ENCODE results near the gene LOXL3.

The LOXL3 gene

GRCh38 chr2:74526649-74527230, 27.0 kb downstream of the LOXL3 start:
- DNase-seq, result no peak

DNA sequence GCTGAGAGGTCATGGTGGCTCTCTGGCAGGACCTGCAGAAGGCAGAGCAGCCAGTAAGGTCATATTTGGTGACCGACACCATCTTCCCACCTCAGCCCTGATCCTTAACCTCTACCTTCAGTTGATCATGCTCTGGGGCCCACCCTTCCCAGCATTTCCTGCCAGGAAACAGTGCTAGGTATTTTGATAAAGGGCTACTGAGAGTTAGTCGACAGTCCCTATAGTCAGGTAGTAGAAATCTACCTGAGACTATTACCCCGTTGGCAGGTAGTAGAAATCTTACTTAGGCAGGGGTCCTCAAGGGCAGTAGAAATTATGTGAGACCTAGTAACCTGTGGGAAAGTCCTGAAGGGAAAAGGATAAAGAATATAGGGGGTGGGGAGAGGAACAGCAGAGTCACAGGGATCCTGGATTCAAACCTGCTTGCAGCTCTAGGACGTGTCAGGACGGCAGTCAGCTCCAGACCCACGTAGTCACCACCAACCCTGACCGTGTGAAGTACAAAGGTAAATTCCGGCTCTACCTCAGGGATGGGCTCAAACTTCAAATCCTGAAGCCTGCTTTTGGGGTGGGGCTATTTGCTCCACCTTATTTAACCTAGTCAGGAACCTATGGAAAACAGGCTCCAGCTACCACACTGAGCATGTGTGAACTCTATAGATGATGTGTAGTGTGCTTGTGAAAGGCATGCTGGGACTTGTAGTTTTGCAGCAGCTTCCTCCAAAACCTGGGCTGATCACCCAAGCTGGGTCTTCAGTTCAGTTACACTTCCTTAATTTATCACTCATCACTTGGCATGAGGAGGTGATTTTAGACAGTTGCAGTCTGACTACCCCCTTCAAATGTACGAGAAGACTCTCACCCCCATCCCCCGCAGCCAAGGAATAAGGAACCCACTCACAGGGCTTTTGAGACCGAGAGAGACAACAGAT, 27.8 kb downstream of the LOXL3 start, which contains the start of gene DQX1:
Gene DQX1 (minus strand): TSS at position 515 of the 932 bp plus-strand sequence. CDS start 502 bp downstream, at position 13.
- no peak for DNase-seq

- DNase-seq, result no peak
Observed at GRCh38 chr2:74524955-74525716, 28.6 kb downstream of the LOXL3 start.

DNA sequence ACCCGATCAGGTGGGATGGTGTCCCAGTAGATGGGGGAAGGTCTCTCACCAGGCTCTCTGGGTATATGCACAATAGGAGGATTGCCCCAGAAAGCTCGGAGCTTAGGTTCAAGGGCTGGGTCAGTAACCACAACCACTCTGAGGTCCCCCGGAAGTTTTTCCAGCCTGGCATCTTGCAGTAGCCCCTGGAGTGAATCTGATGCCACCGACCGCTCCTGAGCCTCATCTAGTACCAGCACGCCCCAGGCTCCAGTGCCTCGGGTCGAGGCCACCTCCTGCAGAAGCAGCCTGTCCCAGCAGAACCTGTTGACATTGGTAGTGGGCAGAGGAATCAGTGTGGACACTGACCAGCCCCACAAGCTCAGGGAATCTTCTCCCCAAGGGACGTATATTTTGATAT, 29.7 kb downstream of the LOXL3 start:
- no peak for DNase-seq

DNA sequence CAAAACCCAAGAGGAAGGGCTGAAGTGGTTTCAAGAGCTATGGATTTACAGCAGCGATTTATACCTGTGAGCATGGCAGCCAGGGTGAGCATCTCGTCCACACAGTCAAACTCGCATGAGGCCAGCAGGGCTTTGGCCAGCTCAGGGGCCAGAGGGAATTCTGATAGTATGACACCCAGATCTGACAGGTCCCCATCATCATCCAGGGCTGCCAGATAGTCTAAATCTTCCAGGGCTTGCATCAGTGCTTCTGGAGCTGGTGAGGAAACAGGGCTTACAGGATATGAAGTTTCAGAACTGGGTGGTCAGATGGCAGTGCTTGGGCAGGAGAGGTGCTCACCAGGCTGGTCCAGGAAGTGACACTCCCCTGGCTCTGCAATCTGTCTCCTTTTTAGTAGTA, 31.2 kb downstream of the LOXL3 start:
- no peak for DNase-seq

DNA sequence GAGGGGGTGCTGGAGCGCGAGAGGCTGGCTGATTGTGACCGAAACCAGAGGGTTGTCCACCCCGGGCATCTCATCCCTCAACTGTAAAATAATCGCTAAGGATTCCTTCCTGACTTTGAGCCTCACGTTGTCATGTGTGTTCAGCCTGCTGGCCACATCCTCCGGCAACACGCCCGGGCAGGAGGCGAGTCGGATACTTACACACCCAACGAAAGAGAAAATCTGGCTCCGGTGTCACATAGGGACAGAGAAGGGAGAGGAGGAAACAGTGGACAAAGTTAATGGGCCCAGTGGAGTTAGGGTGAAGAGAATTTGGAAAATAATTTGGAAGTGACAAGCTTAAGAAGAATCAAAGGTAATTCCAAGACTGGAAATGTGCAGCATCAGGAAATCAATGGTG, 37.1 kb downstream of the LOXL3 start:
- DNase-seq, result no peak

DNA sequence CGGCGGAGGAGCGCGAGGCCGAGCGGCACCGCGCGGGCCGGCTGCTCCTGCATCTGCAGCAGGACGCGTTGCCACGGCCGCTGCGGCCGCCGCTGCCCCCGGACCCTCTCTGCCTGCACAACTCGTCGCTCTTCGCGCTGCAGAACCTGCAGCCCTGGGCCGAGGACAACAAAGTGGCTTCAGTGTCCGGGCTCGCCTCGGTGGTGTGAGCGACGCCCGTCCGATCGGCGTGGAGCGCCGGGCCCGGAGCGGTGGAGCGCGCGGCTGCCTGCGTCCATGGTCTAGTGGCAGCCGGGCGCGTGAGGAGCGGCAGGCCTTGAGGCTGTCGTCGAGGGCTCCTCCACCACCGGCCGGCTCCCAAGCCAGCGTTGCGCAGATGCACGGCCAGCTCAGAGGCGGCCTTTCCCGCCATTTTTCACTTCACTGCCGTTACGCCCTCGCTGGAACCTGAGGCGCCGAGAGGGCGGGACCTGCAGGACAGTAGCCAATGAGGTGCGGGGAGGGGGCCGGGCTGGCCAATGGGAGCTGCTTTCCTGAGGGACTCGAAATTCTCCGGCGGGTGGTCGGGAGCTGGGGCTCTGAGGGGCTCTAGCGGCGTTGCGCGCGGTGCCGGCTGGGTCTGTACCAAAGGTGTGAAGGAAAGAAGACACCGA, 37.6 kb downstream of the LOXL3 start:
- no peak for DNase-seq

- DNase-seq, result no peak
Observed at GRCh38 chr2:74515271-74515980, 38.3 kb downstream of the LOXL3 start.

DNA sequence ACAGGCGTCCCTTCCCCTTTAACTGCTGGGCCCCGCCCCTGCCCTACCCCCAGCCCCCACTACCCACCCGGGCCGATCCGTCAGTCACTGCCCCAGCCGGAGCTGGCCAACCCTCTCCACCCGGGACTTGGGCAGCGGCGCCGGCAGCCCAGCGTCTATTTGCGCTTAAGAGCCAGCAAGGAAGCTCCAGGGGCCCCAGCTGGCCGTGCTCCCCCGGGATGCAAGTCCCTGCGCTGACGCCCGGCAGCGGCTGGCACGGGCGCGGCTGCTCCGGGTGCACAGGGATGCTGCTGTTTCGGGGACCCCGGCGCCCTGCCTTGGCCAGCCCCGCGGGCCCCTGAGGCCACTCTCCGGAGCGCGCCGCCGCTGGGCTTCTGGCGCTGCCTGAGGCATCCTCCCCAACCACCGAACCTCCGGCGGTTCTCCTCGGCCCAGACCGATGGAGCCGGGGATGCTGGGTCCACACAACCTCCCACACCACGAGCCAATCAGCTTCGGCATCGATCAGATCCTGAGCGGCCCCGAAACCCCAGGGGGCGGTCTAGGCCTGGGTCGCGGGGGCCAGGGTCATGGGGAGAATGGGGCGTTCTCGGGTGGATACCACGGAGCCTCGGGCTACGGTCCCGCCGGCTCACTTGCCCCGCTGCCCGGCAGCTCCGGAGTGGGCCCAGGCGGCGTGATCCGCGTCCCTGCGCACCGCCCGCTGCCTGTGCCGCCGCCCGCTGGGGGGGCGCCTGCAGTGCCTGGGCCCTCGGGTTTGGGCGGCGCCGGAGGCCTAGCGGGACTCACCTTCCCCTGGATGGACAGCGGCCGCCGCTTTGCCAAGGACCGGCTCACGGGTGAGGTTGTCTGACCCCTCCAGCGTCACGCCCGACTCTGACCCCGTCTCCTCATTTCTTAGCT, 39.1 kb downstream of the LOXL3 start, which contains the start of gene TLX2:
Gene TLX2 (plus strand): TSS at position 83 of the 903 bp plus-strand sequence. CDS start 357 bp downstream, at position 440.
- DNase-seq, result no peak

DNA sequence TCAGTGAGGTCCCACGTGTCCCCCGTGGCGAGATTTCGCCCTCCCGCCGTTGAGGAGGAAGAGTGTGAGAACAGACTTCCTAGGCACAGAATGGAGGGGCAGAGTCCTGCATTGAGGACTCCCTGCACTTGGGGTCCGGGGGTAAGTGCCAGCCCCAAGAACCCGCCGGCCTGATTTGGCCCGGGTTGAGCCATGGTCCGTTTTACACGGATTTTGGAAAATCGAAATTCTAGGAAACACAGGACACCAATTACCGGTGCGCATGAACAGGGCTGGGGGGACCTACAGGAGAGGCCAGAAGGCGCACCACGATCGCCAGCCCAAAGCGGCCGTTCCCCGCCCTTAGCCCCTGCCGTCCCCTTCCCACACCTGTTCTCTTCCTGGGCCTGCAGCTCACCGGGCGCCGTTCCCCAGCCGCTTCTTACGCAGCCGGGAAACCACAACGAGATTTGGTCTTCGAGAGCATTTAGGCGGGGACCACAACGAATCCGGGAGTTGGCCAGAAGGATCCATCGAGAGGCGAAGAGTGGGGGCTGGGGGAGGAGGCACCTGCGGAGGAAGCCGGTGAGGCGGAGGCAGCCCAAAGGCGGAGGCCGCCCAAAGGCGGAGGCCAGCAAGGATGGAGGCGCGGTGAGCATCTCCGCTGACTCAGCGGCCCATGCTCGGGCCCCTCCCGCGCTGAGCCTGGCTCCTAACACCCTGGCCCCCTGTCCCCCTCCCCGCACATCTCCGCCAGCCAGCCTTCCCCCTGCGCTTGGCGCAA, 40.0 kb downstream of the LOXL3 start:
- no peak for DNase-seq

DNA sequence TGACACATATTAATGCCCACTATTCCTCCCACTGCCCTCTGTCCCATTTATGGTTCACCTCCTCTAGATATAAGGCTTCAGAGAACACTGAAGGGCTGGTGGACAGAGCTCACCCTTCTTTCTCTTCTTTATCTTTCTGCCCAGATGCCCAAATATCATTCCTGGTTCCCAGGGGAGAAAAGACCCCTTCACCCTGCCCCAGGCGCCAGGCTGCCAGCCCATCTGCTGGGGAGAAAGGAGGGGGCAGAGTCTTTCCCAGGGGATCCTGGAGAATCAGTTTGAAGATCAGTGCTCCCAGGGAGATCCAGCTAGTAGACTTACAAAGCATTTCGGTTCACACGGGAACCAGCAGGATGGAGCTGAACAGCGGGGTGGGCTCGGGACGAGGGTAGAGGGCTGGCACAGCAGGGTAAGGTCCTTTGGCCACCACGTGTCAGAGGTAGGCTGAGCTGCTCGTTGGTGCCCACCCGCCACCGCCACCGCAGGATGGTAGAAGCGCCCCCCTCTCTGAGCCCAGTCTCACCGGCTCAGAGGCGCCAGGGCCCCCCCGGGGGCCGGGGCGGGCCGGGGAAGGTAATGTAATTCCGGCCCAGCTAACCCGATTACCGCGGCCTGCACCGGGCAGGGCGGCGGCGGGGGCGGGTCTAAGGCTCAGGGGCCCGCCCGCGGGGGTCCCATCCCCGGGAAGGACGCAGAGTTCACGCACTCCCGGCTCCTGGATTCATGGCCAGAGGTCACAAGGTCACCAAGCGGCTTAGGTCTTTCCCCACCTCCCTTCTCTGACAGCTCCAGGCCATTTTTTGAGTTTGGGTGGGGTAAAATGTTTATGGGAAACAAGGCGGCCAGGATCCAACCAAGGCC, 40.8 kb downstream of the LOXL3 start:
- no peak for DNase-seq

DNA sequence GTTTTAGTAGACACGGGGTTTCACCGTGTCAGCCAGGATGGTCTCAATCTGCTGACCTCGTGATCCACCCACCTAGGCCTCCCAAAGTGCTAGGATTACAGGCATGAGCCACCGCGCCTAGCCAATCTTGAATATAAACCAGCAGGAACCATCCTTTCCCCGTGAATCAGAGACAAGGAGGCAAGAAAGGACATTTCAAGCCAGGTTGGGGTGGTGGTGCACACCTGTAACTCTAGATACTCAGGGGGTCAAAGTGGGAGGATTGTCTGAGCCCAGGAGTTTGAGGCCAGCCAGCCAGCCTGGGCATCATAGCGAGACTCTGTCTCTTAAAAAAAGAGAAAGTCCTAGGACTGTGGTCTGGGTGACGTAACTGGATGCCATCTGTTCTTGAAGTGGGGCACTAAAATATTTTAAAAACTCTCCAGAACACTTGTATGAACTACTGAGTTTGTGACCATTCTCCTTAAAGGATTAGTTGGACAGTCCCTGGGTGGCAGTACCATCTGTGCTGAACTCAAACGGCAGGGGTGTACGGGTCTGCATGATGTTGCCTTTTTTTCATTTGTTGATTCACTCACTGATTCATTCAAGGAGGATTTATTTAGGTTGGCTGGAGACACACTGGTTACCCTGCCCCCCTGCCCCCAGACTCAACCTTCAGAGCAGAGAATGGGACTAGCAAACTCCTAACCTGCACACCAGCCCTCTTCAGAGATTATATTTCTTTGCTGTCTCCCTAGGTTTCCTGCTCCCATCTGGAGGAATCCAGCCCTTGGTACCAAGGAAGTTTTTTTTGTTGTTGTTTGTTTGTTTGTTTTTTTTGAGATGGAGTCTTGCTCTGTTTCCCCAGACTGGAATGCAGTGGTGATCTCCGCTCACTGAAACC, 42.4 kb downstream of the LOXL3 start:
- DNase-seq, result no peak

DNA sequence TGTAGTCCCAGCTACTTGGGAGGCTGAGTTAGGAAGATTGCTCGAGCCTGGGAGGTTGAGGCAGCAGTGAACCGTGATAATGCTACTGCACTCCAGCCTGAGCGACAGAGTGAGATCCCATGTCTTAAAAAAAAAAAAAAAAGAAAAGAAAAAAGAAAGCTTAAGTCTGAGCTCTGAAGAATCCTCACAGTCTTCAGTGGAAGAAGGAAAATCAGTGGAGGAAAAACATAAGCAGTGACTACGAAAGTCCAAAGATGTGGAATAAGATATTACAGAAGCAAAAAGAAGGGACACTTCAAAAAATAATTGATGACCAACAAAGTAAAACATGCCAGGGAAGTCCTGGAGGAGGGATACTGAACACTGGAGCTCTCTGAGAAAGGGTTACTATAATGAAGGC, 43.5 kb downstream of the LOXL3 start:
- no peak for DNase-seq

DNA sequence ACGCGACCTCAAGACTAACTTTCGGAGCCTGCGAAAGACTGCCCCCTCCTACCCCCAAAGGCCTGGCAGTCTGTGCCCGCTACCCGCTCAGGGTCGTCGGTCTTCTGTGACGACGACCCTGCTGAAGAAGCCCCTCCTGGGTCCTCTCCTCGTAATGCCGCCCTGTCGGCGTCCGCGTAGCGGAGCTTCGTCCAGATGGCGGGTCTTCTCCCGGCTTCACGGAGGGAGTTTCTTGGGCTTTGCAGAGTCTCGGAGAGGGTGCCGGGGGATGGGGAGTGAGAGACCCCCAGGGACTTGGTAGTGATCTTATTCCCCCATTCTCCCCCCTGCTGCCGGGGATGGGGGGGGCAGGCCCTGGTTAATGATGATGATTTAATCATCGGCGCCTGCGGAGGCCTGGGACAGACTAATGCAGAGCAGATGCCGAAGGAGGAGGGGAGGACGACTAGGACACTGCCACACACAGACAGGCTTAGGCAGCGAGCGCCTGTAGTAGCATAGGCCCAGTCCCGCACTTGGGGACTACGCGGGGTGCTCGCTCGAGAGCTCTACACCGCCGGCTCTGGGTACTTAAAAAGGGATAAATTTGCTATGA, 45.7 kb downstream of the LOXL3 start:
- no peak for DNase-seq

GRCh38 chr2:74507145-74507925, 46.4 kb downstream of the LOXL3 start, which contains the start of gene PCGF1:
Gene PCGF1 (minus strand): TSS chr2:74507695. CDS start chr2:74507668, 27 bp downstream.
- DNase-seq, result peak; percentile 82 to 95

DNA sequence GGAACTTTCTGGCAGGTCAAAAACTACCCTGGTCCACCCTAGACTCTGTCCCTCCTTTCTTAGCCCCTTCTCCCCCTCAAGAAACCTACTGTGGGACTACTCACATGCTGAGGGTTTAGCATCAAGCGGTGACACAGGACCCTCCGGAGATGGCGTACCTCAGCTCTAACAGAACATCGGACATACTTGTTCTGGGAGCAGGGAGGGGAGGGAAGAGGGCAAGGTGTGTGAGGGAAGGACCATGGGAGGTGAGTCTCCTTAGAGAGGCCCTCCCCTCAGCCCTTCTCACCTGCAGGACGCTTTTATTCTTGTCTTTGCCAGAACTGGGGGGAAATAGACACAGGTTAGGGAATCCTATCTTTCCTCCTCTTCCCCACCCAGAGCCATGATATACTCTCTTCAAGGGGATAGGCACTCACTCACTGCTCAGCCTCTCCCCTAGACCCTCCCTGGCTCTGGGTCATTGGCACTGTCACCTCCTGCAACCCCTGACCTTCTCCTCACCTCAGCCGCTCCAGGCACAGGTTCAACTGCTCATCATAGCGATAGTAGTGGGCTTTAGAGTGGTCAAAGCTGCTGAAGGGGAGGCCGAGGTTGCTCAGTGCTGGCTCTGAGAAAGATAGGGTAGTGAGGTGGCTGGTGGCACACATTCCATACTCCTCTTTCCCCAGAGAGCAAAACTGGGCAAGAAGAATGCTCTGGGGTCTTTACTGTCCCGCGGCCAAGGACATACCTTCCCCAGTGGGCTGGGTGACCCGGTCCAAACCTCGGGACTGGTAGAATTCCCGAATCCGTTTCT, 48.1 kb downstream of the LOXL3 start:
- no peak for DNase-seq

Data from cerebellar nuclear complex (tissue), 1 donor.